K562 (cell line): ENCODE data around the gene MED22. TPM values are rescaled to one million over a fixed set of nuclear protein-coding genes. Genes with fewer than 3 reads are reported as not detected.
A peak's percentile ranks its signal among the peaks of the same experiment; 100 is the strongest.
"Not testable (repeated sequence)": the region's sequence is repeated elsewhere in the genome, so short reads cannot be mapped to it uniquely, and the experiment has no call there.

Experiments used
- ATAC-seq: fragments of 200-7000 bp; cut with Tn5 transposase; 3 replicates; pipeline ENCODE4 v1.9.1; 2020; ENCODE audit warnings: moderate library complexity
- BruUV-seq: library from RNA; stranded (reverse); fragments of 400-500 nt; replicated peaks from 2 replicates; lab custom pipeline; 2021; lab: Mats Ljungman, UMichigan
- CTCF ChIA-PET: fragments of 300-600 bp; formaldehyde crosslinking; extraction: SDS; loops from one replicate; lab custom pipeline; 2021; ENCODE audit warnings: low intra/inter-chr PET ratio; lab: Yijun Ruan, JAX
- POLR2A ChIA-PET: fragments of 300-600, 350-650 bp; sonication (Branson Sonifier 250); formaldehyde crosslinking; extraction: SDS; loops from one replicate; lab custom pipeline; 2021; ENCODE audit warnings: antibody characterized with exemption, inconsistent platforms; lab: Yijun Ruan, JAX
- DNase-seq, 4 experiments: peaks; one replicate each; pipeline versions ENCODE4 v3.0.0 to v3.0.0-alpha.2; 2011 to 2018; ENCODE audit warnings: low spot score in 3 of 4, mixed read lengths in 3 of 4; ENCODE audit errors: extremely low read depth in 1 of 4
- FAIRE-seq: peaks from 2 replicates; lab custom pipeline; 2011; peaks lifted over from hg19 to GRCh38; lab: Jason Lieb, UNC
- H2AFZ ChIP-seq: 2 replicates; pipeline ENCODE4 v1.6.0; 2011; ENCODE audit warnings: low read depth, low read length, control low read depth, inconsistent platforms
- H3K27ac ChIP-seq: fragments of 200-600 bp; 3 replicates; pipeline ENCODE4 v1.8.0; 2011; ENCODE audit warnings: low read depth, mild to moderate bottlenecking, control low read depth, inconsistent platforms, low read length, moderate library complexity, mixed read lengths; ENCODE audit errors: extremely low read depth
- H3K27me3 ChIP-seq, 2 experiments: fragments of 300-600 bp in 1 of 2; 2 replicates in 1 of 2; 3 replicates in 1 of 2; pipeline versions ENCODE4 v1.6.0 to v1.8.0; 2011; ENCODE audit warnings: inconsistent platforms in 2 of 2, low read length in 2 of 2, mild to moderate bottlenecking in 1 of 2, mixed read lengths in 1 of 2, moderate library complexity in 1 of 2; ENCODE audit not compliant: control insufficient read depth in 2 of 2, insufficient read depth in 2 of 2
- H3K36me3 ChIP-seq: fragments of 300-600 bp; 3 replicates; pipeline ENCODE4 v1.8.0; 2011; ENCODE audit warnings: mild to moderate bottlenecking, low read length, inconsistent platforms; ENCODE audit not compliant: control insufficient read depth, insufficient read depth
- H3K4me1 ChIP-seq, 2 experiments: fragments of 200-600 bp in 1 of 2; replicated peaks in 1 of 2; 2 replicates in 1 of 2; 3 replicates in 1 of 2; pipeline versions ENCODE4 v1.5.1 to v1.8.0; 2011; ENCODE audit warnings: inconsistent platforms in 2 of 2, low read length in 2 of 2, mild to moderate bottlenecking in 1 of 2, mixed read lengths in 1 of 2, moderate library complexity in 1 of 2; ENCODE audit not compliant: control insufficient read depth in 2 of 2, insufficient read depth in 2 of 2
- H3K4me2 ChIP-seq: 2 replicates; pipeline ENCODE4 v1.6.1; 2011; ENCODE audit warnings: low read length, control low read depth, inconsistent platforms, mixed read lengths; ENCODE audit not compliant: insufficient read depth
- H3K4me3 ChIP-seq: fragments of 200-600 bp; sonication (generic), shearing (Covaris generic); 2 replicates; pipeline ENCODE4 v1.5.1; 2016; ENCODE audit warnings: control low read depth, inconsistent platforms
- H3K79me2 ChIP-seq: fragments of 200-600 bp; 3 replicates; pipeline ENCODE4 v1.8.0; 2011; ENCODE audit warnings: low read length, inconsistent platforms; ENCODE audit not compliant: control insufficient read depth, insufficient read depth
- H3K9ac ChIP-seq, 2 experiments: 2 replicates each; pipeline versions ENCODE4 v1.6.0 to v1.6.1; 2011; ENCODE audit warnings: low read depth in 2 of 2, low read length in 2 of 2, control low read depth in 1 of 2, inconsistent platforms in 1 of 2, mild to moderate bottlenecking in 1 of 2, mixed read lengths in 1 of 2; ENCODE audit not compliant: insufficient read depth in 1 of 2
- H3K9me1 ChIP-seq: one replicate; pipeline ENCODE4 v1.6.0; 2011; ENCODE audit warnings: inconsistent platforms, mild to moderate bottlenecking, low read length, moderate library complexity; ENCODE audit not compliant: control insufficient read depth, insufficient read depth
- H3K9me3 ChIP-seq: replicated peaks from 2 replicates; pipeline ENCODE4 v1.5.1; 2011; ENCODE audit warnings: low read depth, low read length, inconsistent platforms; ENCODE audit not compliant: control insufficient read depth, insufficient read depth
- H4K20me1 ChIP-seq: replicated peaks from 2 replicates; pipeline ENCODE4 v1.6.1; 2011; ENCODE audit warnings: low read length, inconsistent platforms, mixed read lengths; ENCODE audit not compliant: control insufficient read depth, insufficient read depth
- ARID1B ChIP-seq: fragments of 450-650 bp; IDR thresholded peaks from 2 replicates; pipeline ENCODE4 v1.6.1; 2016; ENCODE audit warnings: antibody characterized with exemption, mild to moderate bottlenecking, inconsistent platforms
- CBFA2T2 ChIP-seq: fragments of 450-650 bp; conservative IDR thresholded peaks from 2 replicates; pipeline ENCODE4 v1.6.1; 2017; ENCODE audit warnings: mild to moderate bottlenecking
- CBFA2T3 ChIP-seq: fragments of 450-650 bp; IDR thresholded peaks from 2 replicates; pipeline ENCODE4 v1.6.1; 2017
- DNMT1 ChIP-seq: fragments of 450-650 bp; IDR thresholded peaks from 2 replicates; pipeline ENCODE4 v1.6.1; 2016; ENCODE audit warnings: antibody characterized with exemption, mild to moderate bottlenecking
- EZH2 ChIP-seq: IDR thresholded peaks from 2 replicates; pipeline ENCODE4 v1.6.1; 2012; ENCODE audit warnings: low read depth, mild to moderate bottlenecking, inconsistent platforms, low read length, borderline replicate concordance
- GTF2F1 ChIP-seq: IDR thresholded peaks from 2 replicates; pipeline ENCODE4 v1.6.1; 2011; ENCODE audit warnings: low read depth, low read length, improper control_type of control experiment
- HBP1 ChIP-seq: fragments of 450-650 bp; formaldehyde crosslinking; IDR thresholded peaks from 2 replicates; pipeline ENCODE4 v1.4.0; 2022; ENCODE audit warnings: missing genetic modification characterization
- PHB ChIP-seq: fragments of 250-450 bp; sonication (Bioruptor Pico); IDR thresholded peaks from 2 replicates; pipeline ENCODE4 v1.5.0; 2021
- RHOXF2B ChIP-seq: fragments of 250-450 bp; sonication (Bioruptor Pico); conservative IDR thresholded peaks from 2 replicates; pipeline ENCODE4 v1.5.1; 2021
- SRSF3 ChIP-seq: fragments of 200-400 bp; formaldehyde crosslinking; IDR thresholded peaks from 2 replicates; pipeline ENCODE4 v1.6.1; 2016; ENCODE audit warnings: mild to moderate bottlenecking, low read length, moderate library complexity; ENCODE audit not compliant: insufficient read depth
- THRB ChIP-seq: fragments of 450-650 bp; formaldehyde crosslinking; conservative IDR thresholded peaks from 2 replicates; pipeline ENCODE4 v1.4.0; 2022; ENCODE audit warnings: mild to moderate bottlenecking, missing genetic modification characterization
- ZBTB17 ChIP-seq: fragments of 450-650 bp; formaldehyde crosslinking; IDR thresholded peaks from 2 replicates; pipeline ENCODE4 v1.4.0; 2020; ENCODE audit warnings: mild to moderate bottlenecking
- ZEB2 ChIP-seq: fragments of 450-650 bp; IDR thresholded peaks from 2 replicates; pipeline ENCODE4 v1.6.1; 2016
- ZZZ3 ChIP-seq: fragments of 450-650 bp; IDR thresholded peaks from 2 replicates; pipeline ENCODE4 v1.6.1; 2016; ENCODE audit warnings: antibody characterized with exemption, mild to moderate bottlenecking, moderate library complexity
- WGBS: fragments of 100-300 bp; shearing (Covaris generic); methylation state at CpG from one replicate; pipeline ENCODE4 v1.1.6; 2016; ENCODE audit warnings: low coverage, mixed read lengths; ENCODE audit not compliant: insufficient coverage; ENCODE audit errors: missing lambda C conversion rate; 5-methylcytosine and 5-hydroxymethylcytosine counted together
- in situ Hi-C: fragments of 300-500 bp; cut with MboI; formaldehyde crosslinking; loops from 4 replicates; pipeline ENCODE4 v1.15.0; 2018; ENCODE audit warnings: inconsistent platforms, mixed read lengths
- intact Hi-C: fragments of 100-400 bp; cut with micrococcal nuclease; formaldehyde crosslinking; loops from 2 replicates; pipeline ENCODE4 v1.14.2; 2022
- polyA plus RNA-seq, 8 experiments: library from polyadenylated mRNA; depleted of rRNA in 4 of 8; stranded (reverse) in 5 of 8; unstranded in 3 of 8; fragments of >200 nt; fragmentation: Nextera tagmentation in 2 of 8; fragmentation: Illumina TruSeq in 1 of 8; extraction: Ambion mirVana in 2 of 8; extraction: Trizol in 1 of 8; gene quantifications; 2 replicates each; pipeline versions ENCODE4 v1.2.1 to v1.2.3, GENCODE V29; 2011 to 2014; ENCODE audit warnings: inconsistent platforms in 1 of 8, missing spikeins in 1 of 8
- total RNA-seq, 7 experiments: library from RNA; depleted of rRNA in 6 of 7; stranded (reverse); fragments of >200 nt in 6 of 7; fragmentation: Illumina TruSeq in 2 of 7; extraction: Trizol in 2 of 7; gene quantifications; 2 replicates each; pipeline versions ENCODE4 v1.2.1 to v1.2.3, GENCODE V29; 2011 to 2021; ENCODE audit warnings: low replicate concordance in 1 of 7
- TF ChIP-seq, protein P1 (sequence below): sonication (generic); formaldehyde crosslinking; IDR thresholded peaks from 2 replicates; pipeline ENCODE4 v1.8.0; 2022; ENCODE audit warnings: missing genetic modification reagents, mild to moderate bottlenecking, borderline replicate concordance

Gene MED22
- total and polyA plus RNA-seq, 9 of the 15 experiments (the other 6 are each of a cell fraction or from before 2014, with no cell fraction given): 0.73 to 35.6 (median 22.3) TPM

DNA sequence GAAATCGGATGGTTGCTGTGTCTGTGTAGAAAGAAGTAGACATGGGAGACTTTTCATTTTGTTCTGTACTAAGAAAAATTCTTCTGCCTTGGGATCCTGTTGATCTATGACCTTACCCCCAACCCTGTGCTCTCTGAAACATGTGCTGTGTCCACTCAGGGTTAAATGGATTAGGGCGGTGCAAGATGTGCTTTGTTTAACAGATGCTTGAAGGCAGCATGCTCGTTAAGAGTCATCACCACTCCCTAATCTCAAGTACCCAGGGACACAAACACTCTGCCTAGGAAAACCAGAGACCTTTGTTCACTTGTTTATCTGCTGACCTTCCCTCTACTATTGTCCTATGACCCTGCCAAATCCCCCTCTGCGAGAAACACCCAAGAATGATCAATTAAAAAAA, 43.5 kb upstream of the MED22 start:
- peak; percentile 26; the same call in 1 of the 2 replicates for TF ChIP-seq CBFA2T2
- TF ChIP-seq CBFA2T3: peak; percentile 43
- in situ Hi-C loops, H2AFZ ChIP-seq, ATAC-seq, H4K20me1 ChIP-seq, H3K9me1 ChIP-seq, H3K36me3 ChIP-seq, intact Hi-C loops, H3K4me3 ChIP-seq, DNase-seq, H3K27ac ChIP-seq, H3K79me2 ChIP-seq, H3K4me1 ChIP-seq, H3K4me2 ChIP-seq, H3K9ac ChIP-seq, CTCF ChIA-PET, FAIRE-seq, POLR2A ChIA-PET, H3K9me3 ChIP-seq, BruUV-seq: not testable (repeated sequence)
- WGBS: 9% methylated on average over 1 of the region's 4 CpGs
- peaks cover 42 to 70% of the 10 kb centered on the region in 2 experiments; a peak in 4 of 5 replicates for H3K27me3 ChIP-seq

- ChIA-PET POLR2A (no interaction called here), CTCF (no interaction called here)
- no peaks in the 10 kb centered on the region for H3K9me3 ChIP-seq
- peaks cover 3% of the 10 kb centered on the region; the same call in 1 of the 2 replicates for H4K20me1 ChIP-seq
- H3K27ac ChIP-seq: no peak overlapping the region
- H3K9me1 ChIP-seq: peaks cover 2% of the 10 kb centered on the region
- no peaks in the 10 kb centered on the region for H3K79me2 ChIP-seq
- in situ Hi-C loops: no loop called here
- peaks cover 41 to 69% of the 10 kb centered on the region in 2 experiments; a peak in 4 of 5 replicates for H3K27me3 ChIP-seq
- no peak overlapping the region for H3K9ac ChIP-seq
- no peak overlapping the region for H2AFZ ChIP-seq
- no peak for DNase-seq
- no peak for FAIRE-seq
- H3K4me1 ChIP-seq: peaks cover 0 to 11% of the 10 kb centered on the region in 2 experiments; a peak in 2 of 5 replicates
- no peak overlapping the region for H3K4me3 ChIP-seq
- intact Hi-C loops: no loop called here
- no peak for ATAC-seq
- no TSS peak for BruUV-seq
- H3K4me2 ChIP-seq: no peak overlapping the region
- 7% methylated on average over 6 of the region's 7 CpGs for WGBS
- no peaks in the 10 kb centered on the region for H3K36me3 ChIP-seq
- TF ChIP-seq, protein P1, sequence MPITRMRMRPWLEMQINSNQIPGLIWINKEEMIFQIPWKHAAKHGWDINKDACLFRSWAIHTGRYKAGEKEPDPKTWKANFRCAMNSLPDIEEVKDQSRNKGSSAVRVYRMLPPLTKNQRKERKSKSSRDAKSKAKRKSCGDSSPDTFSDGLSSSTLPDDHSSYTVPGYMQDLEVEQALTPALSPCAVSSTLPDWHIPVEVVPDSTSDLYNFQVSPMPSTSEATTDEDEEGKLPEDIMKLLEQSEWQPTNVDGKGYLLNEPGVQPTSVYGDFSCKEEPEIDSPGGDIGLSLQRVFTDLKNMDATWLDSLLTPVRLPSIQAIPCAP (CRISPR knock-in tag): no peak
- TF ChIP-seq GTF2F1 (no peak), ZEB2 (no peak), DNMT1 (no peak), HBP1 (CRISPR knock-in tag) (no peak), ZZZ3 (no peak), ARID1B (no peak), SRSF3 (no peak), ZBTB17 (no peak), THRB (no peak), EZH2 (no peak), PHB (no peak), RHOXF2B (CRISPR knock-in tag) (no peak)
Measured at GRCh38 chr9:133390713-133391112, 42.8 kb upstream of the MED22 start.
